ENCODE results near the gene MTF2. TPM values are rescaled to one million over a fixed set of nuclear protein-coding genes. Genes with fewer than 3 reads are reported as not detected.
"Not testable (repeated sequence)": the region's sequence is repeated elsewhere in the genome, so short reads cannot be mapped to it uniquely, and the experiment has no call there.

Gene MTF2
- total and polyA plus RNA-seq, 10 donors = 16.4 to 50.5 (median 39.5) TPM

DNA sequence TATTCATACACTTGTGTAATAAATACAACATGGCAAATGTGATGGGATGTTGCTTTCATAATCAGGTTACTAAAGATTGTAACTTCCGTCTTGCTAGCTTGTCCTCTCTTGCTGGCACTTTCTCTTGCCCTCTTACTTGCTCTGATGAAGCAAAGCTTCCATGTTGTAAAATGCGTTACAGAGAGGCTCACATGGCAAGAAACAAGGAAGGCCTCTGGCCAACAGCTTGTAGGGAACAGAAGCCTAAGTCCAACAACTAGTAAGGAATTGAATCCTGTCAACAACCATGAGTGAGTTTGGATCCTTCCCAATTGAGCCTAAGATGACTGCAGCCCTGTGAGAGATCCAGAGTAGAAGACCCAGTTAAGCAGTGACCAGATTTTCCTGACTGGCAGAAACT, 85.7 kb downstream of the MTF2 start:
- H3K4me1 ChIP-seq = peaks cover 0 to 37% (median 9%) of the 10 kb centered on the region in 6 donors
- DNase-seq = no peak
- H3K9me3 ChIP-seq = peaks cover 0 to 17% (median 0%) of the 10 kb centered on the region in 8 donors
- no peak overlapping the region for H3K4me3 ChIP-seq
- H3K36me3 ChIP-seq = peaks cover 0 to 9% (median 1%) of the 10 kb centered on the region in 6 donors
- peak overlapping the region in 4 of 8 donors; percentile 33 to 45 (median 38) for H3K27ac ChIP-seq
- intact Hi-C loops (cut with DNase I; ENCODE audit: low total_unique reads) = no loop called here
- H3K27me3 ChIP-seq (replicated peaks in 1 of 7) = no peaks in the 10 kb centered on the region
- WGBS, 5 donors = 62 to 89% (median 83%) methylated on average over 2 of the region's 2 CpGs
- no peak for TF ChIP-seq POLR2A (IDR thresholded peaks at IDR 0.05)
- TF ChIP-seq, protein P1, sequence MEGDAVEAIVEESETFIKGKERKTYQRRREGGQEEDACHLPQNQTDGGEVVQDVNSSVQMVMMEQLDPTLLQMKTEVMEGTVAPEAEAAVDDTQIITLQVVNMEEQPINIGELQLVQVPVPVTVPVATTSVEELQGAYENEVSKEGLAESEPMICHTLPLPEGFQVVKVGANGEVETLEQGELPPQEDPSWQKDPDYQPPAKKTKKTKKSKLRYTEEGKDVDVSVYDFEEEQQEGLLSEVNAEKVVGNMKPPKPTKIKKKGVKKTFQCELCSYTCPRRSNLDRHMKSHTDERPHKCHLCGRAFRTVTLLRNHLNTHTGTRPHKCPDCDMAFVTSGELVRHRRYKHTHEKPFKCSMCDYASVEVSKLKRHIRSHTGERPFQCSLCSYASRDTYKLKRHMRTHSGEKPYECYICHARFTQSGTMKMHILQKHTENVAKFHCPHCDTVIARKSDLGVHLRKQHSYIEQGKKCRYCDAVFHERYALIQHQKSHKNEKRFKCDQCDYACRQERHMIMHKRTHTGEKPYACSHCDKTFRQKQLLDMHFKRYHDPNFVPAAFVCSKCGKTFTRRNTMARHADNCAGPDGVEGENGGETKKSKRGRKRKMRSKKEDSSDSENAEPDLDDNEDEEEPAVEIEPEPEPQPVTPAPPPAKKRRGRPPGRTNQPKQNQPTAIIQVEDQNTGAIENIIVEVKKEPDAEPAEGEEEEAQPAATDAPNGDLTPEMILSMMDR (IDR thresholded peaks at IDR 0.05 in 8 of 11, conservative IDR thresholded peaks at IDR 0.05 in 3 of 11) = no peak
- no peak for TF ChIP-seq POLR2AphosphoS5 (IDR thresholded peaks at IDR 0.05)

DNA sequence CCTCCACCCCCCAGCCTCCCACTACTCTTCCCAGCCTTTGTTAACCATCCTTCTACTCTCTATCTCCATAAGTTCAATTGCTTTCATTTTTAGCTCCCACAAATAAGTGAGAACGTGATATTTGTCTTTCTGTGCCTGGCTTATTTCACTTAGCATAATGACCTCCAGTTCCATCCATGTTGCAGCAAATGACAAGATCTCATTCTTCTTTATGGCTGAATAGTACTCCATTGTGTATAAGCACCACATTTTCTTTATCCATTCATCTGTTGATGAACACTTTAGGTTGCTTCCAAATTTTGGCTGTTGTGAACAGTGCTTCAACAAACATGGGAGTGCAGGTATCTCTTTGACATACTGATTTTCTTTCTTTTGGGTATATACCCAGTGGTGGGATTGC, 86.8 kb downstream of the MTF2 start:
- Histone ChIP-seq H3K36me3 (peaks cover 0 to 10% (median 0%) of the 10 kb centered on the region in 6 donors), H3K9me3 (peaks cover 0 to 24% (median 6%) of the 10 kb centered on the region in 8 donors), H3K4me1 (peaks cover 0 to 47% (median 15%) of the 10 kb centered on the region in 6 donors)
- DNase-seq; intact Hi-C loops (cut with DNase I; ENCODE audit: low total_unique reads); H3K4me3 ChIP-seq; H3K27ac ChIP-seq; H3K27me3 ChIP-seq (replicated peaks in 1 of 7): not testable (repeated sequence)
- WGBS, 5 donors = 93 to 97% (median 95%) methylated on average over 1 of the region's 1 CpG

DNA sequence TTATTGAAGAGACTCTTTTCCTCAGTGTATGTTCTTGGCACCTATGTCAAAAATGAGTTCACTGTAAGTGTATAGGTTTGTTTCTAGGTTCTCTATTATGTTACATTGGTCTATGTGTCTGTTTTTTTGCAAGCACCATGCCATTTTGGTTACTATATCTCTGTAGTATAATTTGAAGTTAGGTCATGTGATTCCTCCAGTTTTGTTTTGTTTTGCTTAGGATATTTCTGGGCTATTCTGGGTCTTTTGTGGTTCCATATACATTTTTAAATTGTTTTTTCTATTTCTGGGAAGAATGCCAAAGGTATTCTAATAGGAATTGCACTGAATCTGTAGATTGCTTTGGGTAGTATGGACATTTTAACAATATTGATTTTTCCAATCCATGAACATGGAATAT, 87.9 kb downstream of the MTF2 start:
- no peaks in the 10 kb centered on the region for H3K27me3 ChIP-seq (replicated peaks in 1 of 7)

DNA sequence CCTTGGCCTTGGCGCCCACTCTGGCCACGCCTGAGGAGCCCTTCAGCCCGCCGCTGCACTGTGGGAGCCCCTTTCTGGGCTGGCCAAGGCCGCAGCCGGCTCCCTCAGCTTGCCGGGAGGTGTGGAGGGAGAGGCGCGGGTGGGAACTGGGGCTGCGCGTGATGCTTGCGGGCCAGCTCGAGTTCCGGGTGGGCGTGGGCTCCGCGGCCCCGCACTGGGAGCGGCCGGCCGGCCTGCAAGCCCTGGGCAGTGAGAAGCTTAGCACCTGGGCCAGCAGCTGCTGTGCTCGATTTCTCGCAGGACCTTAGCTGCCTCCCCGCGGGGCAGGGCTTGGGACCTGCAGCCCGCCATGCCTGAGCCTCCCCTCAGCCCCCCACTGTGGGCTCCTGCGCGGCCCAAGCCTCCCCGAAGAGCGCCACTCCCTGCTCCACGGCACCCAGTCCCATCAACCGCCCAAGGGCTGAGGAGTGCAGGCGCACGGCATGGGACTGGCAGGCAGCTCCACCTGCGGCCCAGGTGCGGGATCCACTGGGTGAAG, 91.1 kb downstream of the MTF2 start:
- H3K27ac ChIP-seq, DNase-seq: not testable (repeated sequence)

More for the DNA sequence above, 87.9 kb downstream of the MTF2 start:
- Histone ChIP-seq H3K4me3 (no peak overlapping the region), H3K27ac (no peak overlapping the region), H3K36me3 (peaks cover 0 to 10% (median 0%) of the 10 kb centered on the region in 6 donors), H3K4me1 (peaks cover 0 to 47% (median 20%) of the 10 kb centered on the region in 6 donors), H3K9me3 (peaks cover 0 to 24% (median 6%) of the 10 kb centered on the region in 8 donors)
- intact Hi-C loops (cut with DNase I; ENCODE audit: low total_unique reads) = no loop called here
- DNase-seq = no peak
- TF ChIP-seq POLR2AphosphoS5 (IDR thresholded peaks at IDR 0.05) = no peak
- TF ChIP-seq POLR2A (IDR thresholded peaks at IDR 0.05) = no peak
- TF ChIP-seq, protein P1 (IDR thresholded peaks at IDR 0.05 in 8 of 11, conservative IDR thresholded peaks at IDR 0.05 in 3 of 11) = no peak

DNA sequence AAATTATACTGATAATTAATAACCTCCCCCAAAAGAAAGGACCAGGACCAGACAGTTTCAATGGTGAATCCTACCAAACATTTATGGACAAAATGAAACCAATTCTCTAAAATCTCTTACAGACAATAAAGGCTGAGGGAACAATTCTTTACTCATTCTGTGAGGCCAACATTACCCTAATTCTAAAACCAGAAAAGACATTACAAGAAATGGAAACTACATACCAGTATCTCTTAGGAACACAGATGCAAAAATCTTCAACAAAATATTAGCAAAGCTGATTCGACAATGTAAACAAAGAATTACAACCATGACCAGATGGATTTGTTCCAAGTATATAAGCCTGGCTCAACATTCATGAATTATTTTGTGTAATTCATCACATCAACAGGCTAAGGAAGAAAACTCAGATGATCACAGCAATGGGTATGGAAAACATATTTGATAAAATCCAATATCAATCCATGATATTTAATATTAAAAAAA, 92.5 kb downstream of the MTF2 start:
- Histone ChIP-seq H3K27ac (no peak overlapping the region), H3K36me3 (peaks cover 0 to 26% (median 0%) of the 10 kb centered on the region in 6 donors), H3K27me3 (replicated peaks in 1 of 7) (no peaks in the 10 kb centered on the region), H3K4me1 (peaks cover 8 to 65% (median 51%) of the 10 kb centered on the region in 6 donors), H3K4me3 (peak overlapping the region in 2 of 8 donors; percentile 3 to 40), H3K9me3 (peaks cover 0 to 24% (median 6%) of the 10 kb centered on the region in 8 donors)
- DNase-seq = no peak
- TF ChIP-seq, protein P1 (IDR thresholded peaks at IDR 0.05 in 8 of 11, conservative IDR thresholded peaks at IDR 0.05 in 3 of 11) = no peak
- TF ChIP-seq POLR2A (IDR thresholded peaks at IDR 0.05) (no peak), POLR2AphosphoS5 (IDR thresholded peaks at IDR 0.05) (no peak)
- WGBS, 5 donors = 73 to 85% (median 76%) methylated on average over 1 of the region's 1 CpG
- intact Hi-C loops (cut with DNase I; ENCODE audit: low total_unique reads) = loop anchor here (10.0 kb wide), 1 partner anchor 87 kb away; no protein-coding TSS in a partner anchor

More for the DNA sequence above, 91.1 kb downstream of the MTF2 start:
- not testable (repeated sequence) for H3K27me3 ChIP-seq (replicated peaks in 1 of 7); H3K4me3 ChIP-seq
- H3K9me3 ChIP-seq = peaks cover 0 to 24% (median 6%) of the 10 kb centered on the region in 8 donors
- TF ChIP-seq POLR2AphosphoS5 (IDR thresholded peaks at IDR 0.05) = peak in 2 of 3 donors; percentile 9 to 21
- intact Hi-C loops (cut with DNase I; ENCODE audit: low total_unique reads) = loop anchor here (10.0 kb wide), 1 partner anchor 85 kb away; no protein-coding TSS in a partner anchor
- peaks cover 7 to 58% (median 39%) of the 10 kb centered on the region in 6 donors for H3K4me1 ChIP-seq
- H3K36me3 ChIP-seq = peaks cover 0 to 18% (median 0%) of the 10 kb centered on the region in 6 donors
- WGBS, 5 donors = 96 to 98% (median 97%) methylated on average over 20 to 36 of the region's 36 CpGs
